Embryonic facial prominence (tissue), 1 donor: Measurements from ENCODE around the gene DBNL.

Experiments used
- DNase-seq: peaks from one replicate; pipeline ENCODE4 v3.0.0-alpha.2; 2016; ENCODE audit errors: extremely low spot score

DBNL gene

GRCh38 chr7:44061645-44062179 is 17.2 kb downstream of the DBNL start:
- DNase-seq: no peak

- DNase-seq: no peak
Observed at GRCh38 chr7:44062180-44062902, 17.8 kb downstream of the DBNL start.

- no peak for DNase-seq
Observed at GRCh38 chr7:44062903-44063295, 18.4 kb downstream of the DBNL start.

GRCh38 chr7:44063547-44063893 is 19.0 kb downstream of the DBNL start:
- DNase-seq: no peak

GRCh38 chr7:44063894-44064651 is 19.6 kb downstream of the DBNL start:
- DNase-seq: no peak

GRCh38 chr7:44064791-44065430 is 20.4 kb downstream of the DBNL start:
- no peak for DNase-seq

- no peak for DNase-seq
Observed at GRCh38 chr7:44065431-44066110, 21.1 kb downstream of the DBNL start, which contains the start of gene PGAM2. Gene PGAM2, minus strand, starts transcription at chr7:44065567. Its CDS starts 38 bp downstream, at chr7:44065529.

- DNase-seq: no peak
Observed at GRCh38 chr7:44066111-44066460, 21.6 kb downstream of the DBNL start.

- no peak for DNase-seq
Observed at GRCh38 chr7:44066494-44067063, 22.1 kb downstream of the DBNL start.

GRCh38 chr7:44067064-44067951 is 22.8 kb downstream of the DBNL start:
- no peak for DNase-seq

- DNase-seq: no peak
Observed at GRCh38 chr7:44068054-44068453, 23.6 kb downstream of the DBNL start.

- no peak for DNase-seq
Observed at GRCh38 chr7:44071726-44072363, 27.3 kb downstream of the DBNL start.

- DNase-seq: no peak
Observed at GRCh38 chr7:44072364-44073231, 28.1 kb downstream of the DBNL start.

GRCh38 chr7:44073664-44074348 is 29.3 kb downstream of the DBNL start:
- no peak for DNase-seq

- no peak for DNase-seq
Observed at GRCh38 chr7:44074349-44074695, 29.8 kb downstream of the DBNL start.

- DNase-seq: no peak
Observed at GRCh38 chr7:44075296-44076075, 31.0 kb downstream of the DBNL start.

GRCh38 chr7:44076101-44076895 is 31.8 kb downstream of the DBNL start:
- DNase-seq: no peak
